ENCODE data around the gene ADAM29. TPM values are rescaled to one million over a fixed set of nuclear protein-coding genes. Genes with fewer than 3 reads are reported as not detected.
"Not testable (repeated sequence)": the region's sequence is repeated elsewhere in the genome, so short reads cannot be mapped to it uniquely, and the experiment has no call there.

The ADAM29 gene
- total RNA-seq, 1 experiment from 2014 or later: not detected

DNA sequence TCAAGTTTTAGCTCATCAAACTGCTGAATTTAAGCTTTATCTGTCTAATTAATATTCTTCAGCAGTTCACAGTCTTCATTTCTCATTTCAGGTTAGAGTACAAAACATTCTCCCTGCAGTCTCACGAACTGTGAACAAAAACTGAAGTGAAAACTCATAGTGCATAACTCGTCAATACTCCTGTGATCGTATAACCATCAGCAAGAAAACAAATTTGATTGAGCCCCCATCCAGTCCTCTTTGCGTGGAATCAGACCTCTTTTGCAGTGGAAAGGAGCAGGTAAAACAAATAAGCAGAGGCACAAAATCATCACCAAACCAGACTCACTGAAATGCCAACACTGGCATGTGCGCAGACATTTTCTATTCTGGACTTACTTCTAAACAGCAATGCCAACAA, 12.7 kb downstream of the ADAM29 start:
- Histone ChIP-seq H3K4me3 (no peak overlapping the region), H3K27me3 (no peaks in the 10 kb centered on the region), H3K36me3 (no peaks in the 10 kb centered on the region), H3K9me3 (no peaks in the 10 kb centered on the region)
- DNase-seq: no peak

DNA sequence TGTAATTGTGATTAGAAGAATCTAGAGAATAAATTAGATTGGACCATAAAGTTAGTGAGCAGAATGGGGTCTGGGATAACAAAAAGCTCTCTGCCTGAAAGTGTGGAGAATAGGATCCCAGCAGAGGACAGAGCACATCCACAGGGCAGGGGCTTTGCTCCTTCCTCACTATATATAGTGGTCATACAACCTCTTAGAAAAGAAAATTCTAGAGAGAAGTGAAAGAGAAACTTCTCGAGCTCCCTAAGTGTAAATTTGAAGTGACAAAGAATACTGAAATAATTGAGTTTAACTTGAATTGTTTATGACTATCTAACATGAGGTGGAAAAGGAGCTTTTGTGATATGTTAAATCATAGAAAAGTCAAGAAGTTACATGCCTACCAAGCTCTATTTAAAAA, 14.9 kb downstream of the ADAM29 start:
- Histone ChIP-seq H3K9me3 (no peaks in the 10 kb centered on the region), H3K4me3 (no peak overlapping the region), H3K27me3 (no peaks in the 10 kb centered on the region), H3K36me3 (no peaks in the 10 kb centered on the region)
- DNase-seq: no peak

DNA sequence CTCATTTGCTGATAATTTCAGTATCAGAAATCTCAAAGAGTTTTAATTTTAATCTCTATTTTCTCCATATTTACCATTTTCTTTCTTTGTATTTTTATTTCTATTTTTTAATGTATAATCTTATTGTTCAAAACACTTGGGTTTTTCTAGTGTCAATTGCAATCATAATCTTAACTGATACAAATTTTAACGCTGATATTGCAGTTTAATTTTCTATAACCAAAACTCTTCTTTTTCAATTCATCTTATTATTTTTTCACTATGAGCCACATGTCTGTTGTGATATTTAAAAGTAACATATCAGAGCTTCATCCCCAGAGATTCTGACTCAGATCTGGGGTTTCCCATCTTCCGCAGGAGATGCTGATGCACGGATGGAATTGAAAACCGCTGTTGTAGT, 16.2 kb downstream of the ADAM29 start:
- Histone ChIP-seq H3K27me3 (no peaks in the 10 kb centered on the region), H3K4me3 (no peak overlapping the region), H3K9me3 (no peaks in the 10 kb centered on the region), H3K36me3 (no peaks in the 10 kb centered on the region)
- no peak for DNase-seq

DNA sequence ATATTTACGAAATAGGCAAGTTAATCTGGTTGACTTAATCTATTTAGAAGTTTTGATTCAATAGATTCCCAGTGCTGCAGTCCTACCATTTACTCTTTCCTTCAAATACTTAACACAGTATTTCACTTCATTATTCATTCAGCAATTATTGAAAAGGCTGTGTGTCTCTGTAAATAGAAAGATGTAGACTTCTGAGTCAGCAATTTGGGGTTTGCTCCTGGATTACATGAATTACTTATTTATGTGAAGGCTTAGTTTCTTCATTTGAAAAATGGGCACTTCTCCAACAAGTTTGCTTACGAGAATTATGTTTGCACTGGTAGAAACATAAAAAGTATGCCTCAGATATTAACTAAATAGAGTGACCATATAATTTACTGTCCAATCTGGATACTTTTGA, 17.4 kb downstream of the ADAM29 start:
- no peak for DNase-seq
- H3K27me3 ChIP-seq: no peaks in the 10 kb centered on the region

DNA sequence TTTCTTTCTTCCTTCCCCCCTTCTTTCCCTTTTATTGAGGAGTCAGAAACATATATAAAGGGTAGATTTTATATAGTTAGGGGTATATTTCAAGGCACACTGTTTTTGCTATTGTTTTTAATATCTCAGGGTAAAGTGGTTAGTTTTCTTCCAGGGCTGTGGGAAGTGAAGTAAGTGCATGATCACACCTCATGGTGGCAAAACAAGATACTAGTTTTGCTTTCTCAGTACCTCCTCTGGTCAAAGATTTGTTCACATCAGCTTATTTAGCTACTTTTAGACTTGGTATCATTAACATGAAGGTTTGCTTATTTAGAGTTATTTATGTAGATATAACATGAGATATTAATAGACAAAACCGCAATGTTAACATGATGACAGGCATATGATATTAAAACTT, 21.8 kb downstream of the ADAM29 start:
- DNase-seq: no peak
- Histone ChIP-seq H3K36me3 (no peaks in the 10 kb centered on the region), H3K27me3 (no peaks in the 10 kb centered on the region), H3K9me3 (no peaks in the 10 kb centered on the region), H3K4me3 (no peak overlapping the region)

More for the DNA sequence above, 17.4 kb downstream of the ADAM29 start:
- Histone ChIP-seq H3K9me3 (no peaks in the 10 kb centered on the region), H3K36me3 (no peaks in the 10 kb centered on the region), H3K4me3 (no peak overlapping the region)

DNA sequence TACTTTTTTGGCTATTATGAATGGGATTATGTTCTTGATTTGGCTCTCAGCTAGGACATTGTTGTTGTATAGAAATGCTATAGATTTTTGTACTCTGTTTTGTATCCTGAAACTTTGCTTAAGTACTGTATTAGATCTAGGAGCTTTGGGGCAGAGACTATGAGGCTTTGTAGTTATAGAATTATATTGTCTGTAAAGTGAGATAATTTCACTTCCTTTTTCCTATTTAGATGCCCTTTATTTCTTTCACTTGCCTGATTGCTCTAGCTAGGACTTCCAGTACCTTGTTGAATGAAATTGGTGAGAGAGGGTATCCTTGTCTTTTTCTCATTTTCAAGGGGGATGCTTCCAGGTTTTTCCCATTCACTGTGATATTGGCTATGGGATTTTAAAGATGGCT, 28.1 kb downstream of the ADAM29 start:
- Histone ChIP-seq H3K4me3 (no peak overlapping the region), H3K9me3 (no peaks in the 10 kb centered on the region), H3K27me3 (no peaks in the 10 kb centered on the region), H3K36me3 (no peaks in the 10 kb centered on the region)
- no peak for DNase-seq

DNA sequence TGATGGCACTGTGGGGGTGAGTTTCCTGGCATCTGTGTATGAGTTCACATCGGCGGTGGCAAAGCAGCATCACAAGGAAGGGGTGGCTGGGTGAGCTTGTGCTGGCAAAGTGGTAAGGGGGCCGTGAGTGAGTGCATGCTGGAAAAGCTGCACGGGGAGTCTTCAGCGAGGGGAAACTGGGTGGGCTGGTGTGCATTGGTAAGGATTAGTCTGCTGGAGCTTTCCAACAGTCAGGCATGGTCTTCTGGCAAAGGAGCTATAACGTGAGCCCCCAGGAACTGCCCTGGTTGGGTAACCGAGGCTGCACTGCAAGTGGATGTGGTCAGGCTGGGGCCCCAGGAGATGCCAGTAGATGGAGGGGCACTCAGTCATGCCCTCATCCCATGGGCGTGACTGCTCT, 30.7 kb downstream of the ADAM29 start:
- no peak for DNase-seq
- no peaks in the 10 kb centered on the region for H3K27me3 ChIP-seq
- H3K9me3 ChIP-seq: no peaks in the 10 kb centered on the region
- H3K4me3 ChIP-seq: no peak overlapping the region
- H3K36me3 ChIP-seq: no peaks in the 10 kb centered on the region

DNA sequence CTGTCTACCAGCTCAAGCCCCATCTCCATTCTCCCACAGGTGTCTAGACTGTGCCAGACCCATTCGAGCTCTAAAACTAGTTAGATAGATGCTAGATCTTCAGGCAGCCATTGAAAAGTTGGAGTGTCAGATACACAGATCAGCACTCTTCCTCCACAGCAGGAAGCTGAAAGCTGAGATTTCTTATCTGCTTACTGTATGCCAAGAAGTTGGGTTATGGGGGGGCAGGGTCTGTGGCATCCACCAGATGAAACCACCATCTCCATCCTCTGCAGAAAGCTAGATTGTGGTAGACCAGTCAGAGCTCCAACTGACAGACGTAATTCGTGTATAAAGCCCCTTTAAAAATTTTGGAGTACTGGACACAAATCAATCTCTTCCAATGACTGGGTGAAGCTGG, 54.8 kb downstream of the ADAM29 start:
- H3K36me3 ChIP-seq: no peaks in the 10 kb centered on the region
- DNase-seq: no peak
- H3K27me3 ChIP-seq: no peaks in the 10 kb centered on the region
- no peaks in the 10 kb centered on the region for H3K9me3 ChIP-seq
- H3K4me3 ChIP-seq: no peak overlapping the region

DNA sequence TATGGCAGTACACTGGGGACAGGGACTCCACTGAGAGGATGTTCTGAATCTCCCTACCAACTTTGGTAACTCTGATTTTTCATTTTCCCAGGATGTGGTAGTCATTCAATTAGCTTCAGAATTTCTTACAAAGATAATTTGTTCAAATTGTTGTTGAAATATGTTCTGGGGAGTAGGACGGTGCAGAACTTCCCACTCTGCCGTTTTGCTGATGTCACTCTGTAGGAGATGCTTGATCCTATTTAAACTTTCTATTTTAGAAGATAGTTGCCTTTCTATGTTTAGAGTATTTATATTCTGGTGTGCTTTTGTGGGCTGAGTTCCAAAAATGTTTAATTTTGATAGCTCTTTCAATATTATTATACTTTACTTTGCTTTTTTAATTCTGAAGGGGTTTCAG, 55.2 kb downstream of the ADAM29 start:
- Histone ChIP-seq H3K9me3 (no peaks in the 10 kb centered on the region), H3K4me3 (no peak overlapping the region), H3K36me3 (no peaks in the 10 kb centered on the region), H3K27me3 (no peaks in the 10 kb centered on the region)
- no peak for DNase-seq

DNA sequence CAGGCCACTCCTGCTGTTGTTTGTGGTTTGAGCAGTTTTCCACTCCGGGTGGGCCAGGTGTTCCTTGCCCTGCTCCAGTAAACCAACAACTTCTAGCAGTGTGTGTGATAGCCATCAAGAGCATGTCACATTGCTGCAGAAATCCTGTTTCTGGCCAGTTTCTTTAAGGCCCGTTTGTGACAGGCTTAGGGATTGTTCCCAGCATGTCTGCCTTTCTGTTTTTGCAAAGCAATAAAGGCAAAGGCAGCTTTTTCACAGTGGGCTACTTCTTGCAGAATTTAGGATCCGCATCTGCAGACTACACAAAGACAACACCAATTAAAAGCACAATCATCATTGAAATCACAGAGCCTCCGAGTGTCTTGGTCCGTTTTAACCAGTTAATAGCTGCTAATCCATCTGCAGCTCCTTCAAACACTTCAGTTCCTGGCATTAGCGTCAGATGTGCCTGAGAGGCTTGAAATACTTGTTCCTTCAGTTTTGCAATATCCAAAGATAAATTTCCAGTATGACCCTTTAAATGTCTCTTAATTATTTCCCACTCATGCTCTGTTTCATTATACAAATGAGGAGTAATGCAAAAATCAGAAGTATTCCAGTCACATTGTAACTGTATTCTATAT, 65.1 kb downstream of the ADAM29 start:
- Histone ChIP-seq H3K4me3 (no peak overlapping the region), H3K9me3 (no peaks in the 10 kb centered on the region), H3K27me3 (no peaks in the 10 kb centered on the region), H3K36me3 (no peaks in the 10 kb centered on the region)
- no peak for DNase-seq

DNA sequence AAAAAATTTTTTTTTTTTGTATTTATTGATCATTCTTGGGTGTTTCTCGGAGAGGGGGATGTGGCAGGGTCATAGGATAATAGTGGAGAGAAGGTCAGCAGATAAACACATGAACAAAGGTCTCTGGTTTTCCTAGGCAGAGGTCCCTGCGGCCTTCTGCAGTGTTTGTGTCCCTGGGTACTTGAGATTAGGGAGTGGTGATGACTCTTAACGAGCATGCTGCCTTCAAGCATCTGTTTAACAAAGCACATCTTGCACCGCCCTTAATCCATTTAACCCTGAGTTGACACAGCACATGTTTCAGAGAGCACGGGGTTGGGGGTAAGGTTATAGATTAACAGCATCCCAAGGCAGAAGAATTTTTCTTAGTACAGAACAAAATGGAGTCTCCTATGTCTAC, 65.7 kb downstream of the ADAM29 start:
- not testable (repeated sequence) for H3K4me3 ChIP-seq, H3K9me3 ChIP-seq, DNase-seq, H3K27me3 ChIP-seq, H3K36me3 ChIP-seq

DNA sequence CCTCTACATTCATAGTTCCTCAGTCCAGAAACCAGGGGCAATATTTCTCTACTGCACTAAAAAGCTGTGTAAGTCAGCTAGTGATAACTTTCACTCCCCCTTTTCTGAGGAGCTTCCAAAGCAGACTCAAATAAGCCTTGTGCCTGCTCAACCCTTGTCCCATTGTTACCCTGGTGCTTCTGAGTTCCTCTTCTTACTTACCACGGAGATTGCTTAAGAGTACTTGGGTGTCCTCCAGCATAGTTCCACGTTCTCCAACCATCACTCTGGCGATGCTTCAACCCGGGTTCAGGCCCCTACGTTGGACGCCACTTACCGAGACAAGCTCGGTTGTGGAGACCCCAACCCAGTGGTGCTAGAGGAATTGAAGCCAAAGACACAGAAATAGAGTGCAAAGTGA, 71.6 kb downstream of the ADAM29 start:
- no peak for DNase-seq
- H3K9me3 ChIP-seq: no peaks in the 10 kb centered on the region
- no peak overlapping the region for H3K4me3 ChIP-seq
- H3K36me3 ChIP-seq: no peaks in the 10 kb centered on the region
- no peaks in the 10 kb centered on the region for H3K27me3 ChIP-seq

DNA sequence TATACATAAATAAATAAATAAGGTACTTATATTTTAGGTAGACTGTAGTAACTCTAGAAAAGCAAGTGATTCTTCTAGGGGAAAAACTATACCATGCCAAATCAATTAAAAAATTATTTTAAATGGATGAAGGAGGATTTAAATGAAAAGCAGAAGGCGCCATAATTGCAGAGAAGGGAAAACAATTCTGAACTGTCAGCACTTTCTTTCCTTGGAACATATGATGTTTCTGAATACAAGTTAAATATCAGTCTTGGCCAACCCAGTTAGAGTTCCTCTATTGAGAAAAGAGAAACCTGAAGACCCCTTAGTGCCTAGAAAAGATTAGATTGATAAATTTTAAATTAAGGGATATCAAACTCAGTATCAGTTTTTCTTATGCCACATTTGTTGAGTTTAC, 75.8 kb downstream of the ADAM29 start:
- H3K9me3 ChIP-seq: no peaks in the 10 kb centered on the region
- no peak overlapping the region for H3K4me3 ChIP-seq
- DNase-seq: no peak
- H3K27me3 ChIP-seq: no peaks in the 10 kb centered on the region
- H3K36me3 ChIP-seq: no peaks in the 10 kb centered on the region

DNA sequence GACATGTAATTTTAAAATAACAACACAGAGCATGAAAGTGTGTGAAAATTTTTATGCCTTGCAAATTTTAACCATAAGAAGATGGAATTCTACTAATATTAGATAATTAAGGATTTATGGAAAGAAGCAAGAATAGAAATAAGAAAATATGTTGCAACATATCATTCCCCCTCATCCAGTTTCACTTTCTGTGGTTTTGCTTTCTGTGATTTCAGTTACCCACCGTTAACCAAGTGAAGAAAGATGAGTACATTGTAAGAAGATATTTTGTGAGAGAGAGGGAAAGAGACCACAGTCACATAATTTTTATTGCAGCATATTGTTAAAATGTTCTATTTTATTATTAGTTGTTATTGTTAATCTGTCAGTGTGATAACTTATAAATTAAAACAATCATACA, 77.9 kb downstream of the ADAM29 start:
- no peaks in the 10 kb centered on the region for H3K27me3 ChIP-seq
- H3K9me3 ChIP-seq: no peaks in the 10 kb centered on the region
- no peak overlapping the region for H3K4me3 ChIP-seq
- H3K36me3 ChIP-seq: no peaks in the 10 kb centered on the region
- DNase-seq: no peak

DNA sequence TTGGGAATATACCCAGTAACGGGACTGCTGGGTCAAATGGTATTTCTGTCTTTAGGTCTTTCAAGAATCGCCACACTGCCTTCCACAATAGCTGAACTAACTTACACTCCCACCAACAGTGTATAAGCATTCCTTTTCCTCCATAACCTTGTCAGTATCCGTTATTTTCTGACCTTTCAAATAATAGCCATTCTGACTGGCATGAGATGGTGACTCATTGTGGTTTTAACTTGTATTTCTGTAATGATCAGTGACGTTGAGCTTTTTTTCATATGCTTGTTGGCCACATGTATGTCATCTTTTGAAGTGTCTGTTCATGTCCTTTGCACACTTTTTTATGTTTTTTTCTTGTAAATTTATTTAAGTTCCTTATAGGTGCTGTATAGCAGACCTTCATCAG, 81.2 kb downstream of the ADAM29 start:
- Histone ChIP-seq H3K27me3 (no peaks in the 10 kb centered on the region), H3K9me3 (no peaks in the 10 kb centered on the region), H3K36me3 (no peaks in the 10 kb centered on the region), H3K4me3 (no peak overlapping the region)
- DNase-seq: no peak

DNA sequence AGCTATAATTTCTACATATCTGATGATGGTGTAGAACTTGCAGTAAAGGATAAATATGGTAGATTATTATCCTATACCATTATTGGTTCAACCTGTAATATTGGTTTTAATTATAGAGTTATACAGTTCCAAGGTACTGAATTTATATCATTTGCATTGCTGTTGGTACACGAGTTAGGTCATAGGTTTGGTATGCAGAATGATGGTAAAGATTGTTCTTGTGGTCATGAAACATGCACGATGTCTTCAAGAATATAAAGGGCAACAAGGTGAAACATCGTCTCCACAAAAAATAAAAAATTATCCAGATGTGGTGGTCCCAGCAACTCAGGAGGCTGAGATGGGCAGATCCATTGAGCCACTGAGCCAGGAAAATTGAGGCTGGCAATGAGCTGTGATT, 99.6 kb downstream of the ADAM29 start:
- Histone ChIP-seq H3K4me3 (no peak overlapping the region), H3K27me3 (no peaks in the 10 kb centered on the region), H3K36me3 (no peaks in the 10 kb centered on the region), H3K9me3 (no peaks in the 10 kb centered on the region)
- no peak for DNase-seq

DNA sequence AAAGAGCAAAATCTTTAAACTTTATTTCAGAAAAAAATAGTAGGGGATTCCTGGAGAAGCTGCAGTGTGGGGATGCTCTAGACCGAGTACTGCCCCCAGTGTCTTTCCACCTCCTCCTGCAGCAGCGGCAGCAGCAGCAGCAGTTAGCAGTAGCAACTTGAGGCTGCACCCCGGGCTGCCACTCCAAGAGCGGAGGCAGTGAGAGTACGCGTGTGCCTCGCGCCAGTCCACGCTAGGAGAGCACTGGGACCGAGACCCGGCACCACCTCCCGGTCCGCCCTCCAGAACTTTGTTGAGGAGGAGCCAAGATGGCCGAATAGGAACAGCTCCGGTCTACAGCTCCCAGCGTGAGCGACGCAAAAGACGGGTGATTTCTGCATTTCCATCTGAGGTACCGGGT, 101.3 kb downstream of the ADAM29 start:
- H3K27me3 ChIP-seq, H3K4me3 ChIP-seq, H3K9me3 ChIP-seq, H3K36me3 ChIP-seq, DNase-seq: not testable (repeated sequence)
